GM12873 (cell line): Measurements from ENCODE around the gene ZNF664.

Experiments used
- CTCF ChIP-seq: IDR thresholded peaks from 2 replicates; pipeline ENCODE4 v1.5.1; 2012; ENCODE audit warnings: low read depth, mild to moderate bottlenecking, moderate library complexity, low read length, control low read depth; ENCODE audit not compliant: insufficient read depth; ENCODE audit errors: missing control alignments

Gene ZNF664

DNA sequence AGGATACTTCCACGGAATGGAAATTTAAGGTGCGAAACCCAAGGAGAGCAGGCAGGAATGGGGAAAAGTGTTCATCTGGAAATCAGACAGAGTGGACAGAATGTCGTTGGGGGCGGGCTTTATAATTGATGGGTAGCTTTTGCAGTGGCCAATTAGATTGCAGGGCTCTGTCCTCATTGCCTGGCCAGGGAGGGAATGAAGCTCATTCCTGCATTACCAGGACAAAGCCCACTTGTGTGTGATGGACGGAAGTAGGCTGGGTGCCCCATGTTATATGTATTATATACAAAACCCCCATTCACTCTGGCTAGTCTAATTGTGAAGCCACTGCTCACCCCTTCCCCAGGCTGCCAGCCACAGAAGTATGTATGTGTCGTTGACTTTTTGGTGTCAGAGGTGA lies 23.6 kb downstream of the ZNF664 start:
- no peak for TF ChIP-seq CTCF

GRCh38 chr12:123997033-123997822 lies 24.2 kb downstream of the ZNF664 start:
- TF ChIP-seq CTCF, result no peak

DNA sequence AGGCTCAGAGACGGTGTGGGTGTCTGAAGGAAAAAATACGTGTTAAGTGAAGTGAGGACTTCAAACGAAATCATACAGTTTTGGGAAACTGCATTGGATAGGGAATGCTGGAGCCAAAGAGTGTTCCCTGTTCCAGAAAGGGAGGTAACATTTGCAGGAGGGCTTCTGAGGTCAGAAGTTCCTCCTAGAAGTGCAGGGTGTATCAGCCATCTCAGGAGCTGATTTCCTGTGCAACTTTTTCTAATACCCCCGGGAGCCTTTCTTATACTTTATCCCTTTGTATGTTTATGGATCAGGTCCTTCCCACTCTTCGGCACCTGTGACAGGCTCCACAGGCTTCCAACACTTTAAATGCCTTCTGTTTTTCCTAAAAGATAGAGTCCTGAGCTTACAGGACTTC lies 24.9 kb downstream of the ZNF664 start:
- no peak for TF ChIP-seq CTCF

DNA sequence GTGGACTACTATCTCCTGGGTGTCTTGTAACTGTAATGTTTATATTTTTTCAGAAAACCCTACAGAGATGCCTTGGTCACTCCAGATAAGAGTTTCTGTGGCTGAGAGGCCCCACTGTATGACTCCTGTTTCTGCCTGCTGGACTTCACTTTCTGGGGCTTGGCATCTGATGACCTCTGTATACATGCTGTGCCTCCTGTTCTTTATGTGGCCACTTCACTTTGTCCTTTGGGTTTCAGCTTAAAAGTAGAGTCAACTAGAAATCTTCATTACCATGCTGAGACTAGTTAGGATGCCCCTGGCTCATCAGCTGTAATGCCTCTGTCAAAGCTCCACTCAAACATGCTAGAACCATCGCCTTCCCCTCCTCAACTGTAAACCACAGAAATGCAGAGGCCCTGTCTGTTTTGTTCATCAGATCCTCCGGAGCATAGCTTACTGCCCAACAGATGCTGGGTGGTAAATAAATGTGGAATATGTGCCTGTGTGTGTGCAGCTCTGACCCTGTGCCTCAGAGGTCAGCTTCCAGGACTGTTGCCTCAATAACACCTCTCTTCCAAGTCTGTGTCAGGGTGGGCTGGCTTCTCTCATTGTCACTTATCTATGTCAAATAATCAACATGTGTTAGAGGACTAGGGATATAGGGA lies 25.5 kb downstream of the ZNF664 start:
- TF ChIP-seq CTCF, result no peak

GRCh38 chr12:123998991-123999359 lies 26.0 kb downstream of the ZNF664 start:
- TF ChIP-seq CTCF, result no peak

DNA sequence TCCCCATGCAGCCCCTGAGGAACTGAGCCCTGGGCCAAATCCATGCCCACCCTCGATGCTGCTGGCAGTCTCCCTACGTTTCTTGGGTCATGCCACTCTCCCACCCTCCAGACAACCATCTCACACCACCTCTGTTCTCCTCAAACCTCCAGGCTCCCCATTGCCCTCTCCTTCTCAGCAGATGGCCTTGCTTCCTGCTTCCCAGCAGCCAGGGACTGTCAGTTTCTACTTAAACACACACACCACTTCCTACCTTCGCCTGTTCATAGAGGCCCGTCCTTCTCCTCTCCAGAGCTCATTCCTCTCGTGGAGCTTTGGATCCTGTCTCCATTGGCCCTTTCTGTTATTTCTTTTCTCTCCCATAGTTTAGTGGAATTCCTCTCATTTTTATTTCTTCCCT lies 27.1 kb downstream of the ZNF664 start:
- TF ChIP-seq CTCF, result no peak

- no peak for TF ChIP-seq CTCF
Observed at GRCh38 chr12:124001343-124001742, 28.3 kb downstream of the ZNF664 start.
